Measurements from ENCODE around the gene CPA2.
A peak's percentile ranks its signal among the peaks of the same experiment; 100 is the strongest.
"Not testable (repeated sequence)": the region's sequence is repeated elsewhere in the genome, so short reads cannot be mapped to it uniquely, and the experiment has no call there.

The CPA2 gene

GRCh38 chr7:130266258-130266960, at the start of gene CPA2:
Gene CPA2, plus strand, starts transcription at chr7:130266863. Its CDS starts 19 bp downstream, at chr7:130266882.
- no peak for DNase-seq (ENCODE audit: low read depth)

- no peak for DNase-seq (ENCODE audit: low read depth)
Measured at GRCh38 chr7:130218806-130219620, 47.6 kb upstream of the CPA2 start.

- DNase-seq (ENCODE audit: low read depth): no peak
Measured at GRCh38 chr7:130219871-130220270, 46.8 kb upstream of the CPA2 start.

GRCh38 chr7:130221746-130222145, 44.9 kb upstream of the CPA2 start:
- no peak for DNase-seq (ENCODE audit: low read depth)

- no peak for DNase-seq (ENCODE audit: low read depth)
Measured at GRCh38 chr7:130223646-130224045, 43.0 kb upstream of the CPA2 start.

- DNase-seq (ENCODE audit: low read depth): no peak
Measured at GRCh38 chr7:130224210-130224609, 42.5 kb upstream of the CPA2 start.

GRCh38 chr7:130224923-130225322, 41.7 kb upstream of the CPA2 start:
- peak; percentile 17 for DNase-seq (ENCODE audit: low read depth)

GRCh38 chr7:130226333-130226732, 40.3 kb upstream of the CPA2 start:
- no peak for DNase-seq (ENCODE audit: low read depth)

GRCh38 chr7:130227883-130228575, 38.6 kb upstream of the CPA2 start:
- DNase-seq (ENCODE audit: low read depth): no peak

GRCh38 chr7:130228840-130229502, 37.7 kb upstream of the CPA2 start:
- DNase-seq (ENCODE audit: low read depth): no peak

GRCh38 chr7:130229981-130230380, 36.7 kb upstream of the CPA2 start:
- not testable (repeated sequence) for DNase-seq (ENCODE audit: low read depth)

GRCh38 chr7:130231792-130232191, 34.9 kb upstream of the CPA2 start:
- no peak for DNase-seq (ENCODE audit: low read depth)

- no peak for DNase-seq (ENCODE audit: low read depth)
Measured at GRCh38 chr7:130232209-130232608, 34.5 kb upstream of the CPA2 start.

GRCh38 chr7:130234078-130234477, 32.6 kb upstream of the CPA2 start:
- no peak for DNase-seq (ENCODE audit: low read depth)

GRCh38 chr7:130236361-130236760, 30.3 kb upstream of the CPA2 start:
- DNase-seq (ENCODE audit: low read depth): not testable (repeated sequence)

- no peak for DNase-seq (ENCODE audit: low read depth)
Measured at GRCh38 chr7:130240240-130240639, 26.4 kb upstream of the CPA2 start.

- peak; percentile 73 for DNase-seq (ENCODE audit: low read depth)
Measured at GRCh38 chr7:130242198-130243014, 24.3 kb upstream of the CPA2 start.

- peak; percentile 8 for DNase-seq (ENCODE audit: low read depth)
Measured at GRCh38 chr7:130243486-130243885, 23.2 kb upstream of the CPA2 start.

GRCh38 chr7:130246491-130246890, 20.2 kb upstream of the CPA2 start:
- DNase-seq (ENCODE audit: low read depth): not testable (repeated sequence)

GRCh38 chr7:130248842-130249241, 17.8 kb upstream of the CPA2 start:
- DNase-seq (ENCODE audit: low read depth): not testable (repeated sequence)

- DNase-seq (ENCODE audit: low read depth): not testable (repeated sequence)
Measured at GRCh38 chr7:130249626-130250025, 17.0 kb upstream of the CPA2 start.
